NCI-H1092 treated with DMSO at 0.1 percent for 48 hours (cell line): ENCODE measurements around the gene ANKRD53.

ENCODE experiments used
- DNase-seq: peaks from one replicate; lab custom pipeline; 2025; lab: John Stamatoyannopoulos, UW

ANKRD53 gene, protein sequence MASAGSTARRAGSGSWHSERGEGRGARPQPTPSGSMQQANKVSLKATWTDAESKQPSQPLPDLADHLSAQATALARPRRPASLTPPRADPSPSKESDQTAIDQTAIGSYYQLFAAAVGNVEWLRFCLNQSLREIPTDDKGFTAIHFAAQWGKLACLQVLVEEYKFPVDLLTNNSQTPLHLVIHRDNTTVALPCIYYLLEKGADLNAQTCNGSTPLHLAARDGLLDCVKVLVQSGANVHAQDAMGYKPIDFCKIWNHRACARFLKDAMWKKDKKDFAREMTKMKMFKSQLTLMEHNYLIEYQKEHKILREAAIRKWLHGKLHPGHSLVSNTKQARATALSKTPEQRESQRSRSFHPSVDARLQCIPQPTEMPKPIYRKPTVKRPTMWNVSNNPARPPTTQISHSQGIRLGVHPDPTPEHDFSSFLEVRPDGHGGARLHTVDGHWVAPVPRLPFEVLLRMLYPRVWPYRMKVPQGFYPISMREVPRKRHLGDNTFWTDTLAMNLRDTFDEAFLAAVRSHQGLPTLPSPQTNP

DNA sequence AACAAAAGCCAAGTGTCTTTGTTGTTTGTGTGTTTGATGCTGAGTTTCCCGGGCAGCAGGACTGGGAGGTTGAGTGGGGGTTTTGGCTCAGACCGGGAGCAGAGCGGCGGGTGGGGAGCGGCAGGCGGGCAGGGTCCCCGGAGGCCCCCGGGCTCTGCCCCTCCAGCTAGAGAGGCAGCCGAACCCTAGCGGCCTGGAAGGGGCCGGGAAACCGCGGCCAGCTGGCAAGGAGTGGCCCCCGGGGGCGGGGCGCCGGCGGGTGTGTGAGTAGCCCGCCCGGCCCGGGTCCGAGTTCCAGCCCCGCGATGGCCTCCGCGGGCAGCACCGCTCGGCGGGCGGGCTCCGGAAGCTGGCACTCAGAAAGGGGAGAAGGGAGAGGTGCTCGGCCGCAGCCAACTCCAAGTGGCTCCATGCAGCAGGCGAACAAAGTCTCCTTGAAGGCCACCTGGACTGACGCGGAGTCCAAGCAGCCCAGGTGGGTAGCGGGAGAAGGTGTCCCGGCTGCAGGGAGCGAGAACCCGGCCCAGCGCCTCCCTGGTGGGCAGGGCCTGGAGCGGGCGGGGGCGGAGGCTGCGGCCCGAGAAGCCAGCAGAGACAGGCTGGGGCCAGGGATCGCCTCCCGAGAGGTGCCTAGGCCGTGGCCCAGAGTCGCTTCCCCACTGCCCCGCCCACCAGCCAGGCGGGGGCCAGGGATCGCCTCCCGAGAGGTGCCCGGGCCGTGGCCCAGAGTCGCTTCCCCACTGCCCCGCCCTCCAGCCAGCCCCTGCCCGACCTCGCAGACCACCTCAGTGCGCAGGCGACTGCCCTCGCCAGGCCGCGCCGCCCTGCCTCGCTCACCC, at the start of gene ANKRD53:
Gene ANKRD53 (plus strand): TSS at position 290 of the 839 bp plus-strand sequence. CDS start 16 bp downstream, at position 306.
- peak; percentile 34 for DNase-seq

DNA sequence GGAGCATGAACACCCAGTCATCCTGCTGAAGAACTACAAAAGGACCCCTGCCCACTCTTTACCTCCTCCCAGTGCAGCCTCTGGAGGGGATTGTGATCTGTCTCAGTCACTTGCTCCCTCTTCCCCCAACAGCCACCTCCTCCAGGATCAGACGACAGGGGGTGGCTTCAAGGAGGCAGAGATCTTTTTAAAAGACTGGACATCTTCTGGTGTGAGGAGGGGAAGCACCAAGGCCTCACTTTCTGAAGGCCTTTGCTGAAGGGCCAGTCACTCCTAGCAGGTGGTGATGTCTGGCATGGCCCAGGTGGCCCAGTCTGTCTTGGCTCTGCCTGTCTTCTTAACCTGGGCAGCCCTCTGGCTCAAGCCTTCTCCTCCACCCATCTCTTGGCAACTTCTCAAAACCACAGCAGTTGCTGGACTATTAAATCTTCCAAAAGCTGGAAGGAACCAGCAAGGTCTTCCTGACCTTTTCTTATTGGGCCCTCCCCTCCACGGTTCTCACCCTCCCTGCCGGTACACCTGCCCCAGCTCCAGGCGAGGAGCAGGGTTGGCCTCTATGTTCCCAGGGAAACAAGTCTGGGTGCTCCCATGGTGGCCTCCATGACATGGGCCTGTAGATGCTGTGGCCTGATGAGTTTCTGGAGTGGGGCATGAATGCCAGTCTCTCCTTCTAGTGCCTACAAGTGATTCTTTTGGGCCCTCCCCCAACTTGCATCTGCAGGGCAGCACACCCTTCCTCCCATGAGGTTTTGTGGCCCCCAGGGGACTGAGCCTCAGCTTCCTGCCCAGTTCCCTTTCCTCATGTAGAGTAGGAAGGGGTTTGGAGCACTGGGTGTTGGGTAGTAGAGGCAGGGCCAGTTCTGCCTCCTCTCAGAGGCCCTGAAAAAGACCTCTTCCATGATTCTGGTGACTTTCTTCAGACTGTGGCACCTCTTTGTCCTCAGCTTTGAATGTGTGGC, 47.8 kb upstream of the ANKRD53 start:
- DNase-seq: no peak

DNA sequence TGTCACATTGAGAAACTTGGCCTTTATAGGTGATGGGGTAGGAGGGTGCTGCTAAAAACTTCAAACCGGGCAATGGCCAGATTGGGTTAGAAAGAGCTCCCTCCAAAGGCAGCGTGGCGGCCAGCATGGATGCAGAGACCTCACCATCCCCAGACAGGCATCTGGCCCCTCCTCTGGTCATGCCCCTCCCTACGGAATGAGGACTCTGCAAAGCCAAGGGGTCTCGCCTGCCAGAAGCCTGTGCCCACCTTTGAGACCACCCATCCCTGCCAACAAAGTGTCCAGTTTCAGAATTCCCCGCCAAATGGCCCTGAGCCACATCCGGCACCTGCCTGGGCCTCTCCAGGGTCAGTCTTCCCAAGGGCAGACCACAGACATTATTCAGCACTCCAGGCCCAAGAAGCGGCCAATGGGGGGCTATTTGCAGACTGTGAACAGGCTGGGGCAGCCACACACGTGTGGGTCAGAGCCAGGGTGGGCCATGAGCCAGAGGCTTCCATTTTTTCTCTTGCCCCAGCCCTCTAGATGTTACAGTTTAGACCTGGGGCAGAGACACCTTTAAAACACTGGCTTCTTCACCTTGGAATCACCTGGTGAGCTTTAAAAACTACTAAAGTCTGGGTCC, 46.9 kb upstream of the ANKRD53 start:
- DNase-seq: no peak

DNA sequence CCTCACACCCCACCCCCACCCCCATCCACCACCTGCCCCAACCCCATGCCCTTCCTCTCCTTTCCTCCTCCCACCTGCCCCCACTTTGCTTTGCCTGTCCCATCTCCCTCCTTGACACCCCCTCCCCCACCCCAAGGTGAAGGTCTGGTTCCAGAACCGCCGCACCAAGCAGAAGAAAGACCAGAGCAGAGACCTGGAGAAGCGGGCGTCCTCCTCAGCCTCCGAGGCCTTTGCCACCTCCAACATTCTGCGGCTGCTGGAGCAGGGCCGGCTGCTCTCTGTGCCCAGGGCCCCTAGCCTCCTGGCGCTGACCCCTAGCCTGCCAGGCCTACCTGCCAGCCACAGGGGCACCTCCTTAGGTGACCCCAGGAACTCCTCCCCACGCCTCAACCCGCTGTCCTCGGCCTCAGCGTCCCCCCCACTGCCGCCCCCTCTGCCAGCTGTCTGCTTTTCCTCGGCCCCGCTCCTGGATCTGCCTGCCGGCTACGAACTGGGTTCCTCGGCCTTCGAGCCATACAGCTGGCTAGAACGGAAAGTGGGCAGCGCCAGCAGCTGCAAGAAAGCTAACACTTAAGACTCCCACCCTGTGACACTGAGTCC, 45.7 kb upstream of the ANKRD53 start:
- DNase-seq: no peak

DNA sequence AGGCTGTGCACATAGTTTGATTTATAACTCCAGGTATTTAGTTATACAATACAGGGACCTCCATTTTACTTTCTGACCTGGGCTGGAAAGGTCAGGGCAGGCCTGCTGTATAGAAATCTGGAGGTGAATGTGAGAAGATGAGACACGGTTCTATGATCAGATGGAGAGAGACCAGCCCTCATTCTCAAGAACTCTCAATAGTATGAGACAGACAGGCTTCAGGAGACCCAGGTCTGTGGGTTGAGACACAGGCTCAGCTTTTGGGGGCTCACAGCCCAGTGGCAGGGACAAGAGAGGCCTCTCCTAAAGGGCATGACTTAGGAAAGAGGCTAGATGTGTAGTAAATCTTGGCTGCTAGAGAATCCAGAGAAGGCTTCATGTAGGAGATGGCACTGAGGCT, 43.4 kb upstream of the ANKRD53 start:
- no peak for DNase-seq

DNA sequence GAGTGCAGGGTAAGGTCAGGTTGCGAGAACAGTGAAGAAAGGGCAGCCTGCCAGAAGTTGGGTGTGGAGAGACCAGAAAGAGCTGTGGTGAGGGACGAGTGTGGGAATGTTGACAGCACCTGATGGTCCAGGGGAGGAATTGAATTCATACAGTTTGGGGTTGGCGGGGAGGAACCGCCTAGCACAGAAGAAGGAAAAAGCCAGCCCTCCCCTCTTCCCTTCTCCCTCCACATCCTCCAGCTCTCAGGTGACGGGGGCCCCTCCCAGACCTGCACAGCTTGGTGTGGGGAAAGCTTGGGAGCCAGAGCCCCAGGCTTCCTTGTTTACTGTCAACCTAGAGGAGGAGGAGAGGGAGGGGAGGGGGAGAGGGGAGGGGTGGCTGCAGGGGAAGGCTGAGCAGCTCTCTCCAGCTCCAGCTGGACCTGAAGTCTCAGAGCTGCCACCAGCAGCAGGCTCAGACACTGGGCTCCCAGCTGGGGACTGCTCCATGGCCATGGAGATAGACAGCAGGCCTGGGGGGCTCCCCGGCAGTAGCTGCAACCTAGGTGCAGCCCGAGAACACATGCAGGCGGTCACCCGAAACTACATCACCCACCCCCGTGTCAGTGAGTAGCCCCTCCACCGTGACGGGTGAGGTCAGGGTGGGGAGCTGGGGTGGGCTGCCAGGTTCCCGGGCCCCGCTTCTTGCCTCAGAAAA, 42.8 kb upstream of the ANKRD53 start, which contains the start of gene ATP6V1B1:
Gene ATP6V1B1 (plus strand): TSS at position 433 of the 697 bp plus-strand sequence. CDS start 55 bp downstream, at position 488.
- no peak for DNase-seq

DNA sequence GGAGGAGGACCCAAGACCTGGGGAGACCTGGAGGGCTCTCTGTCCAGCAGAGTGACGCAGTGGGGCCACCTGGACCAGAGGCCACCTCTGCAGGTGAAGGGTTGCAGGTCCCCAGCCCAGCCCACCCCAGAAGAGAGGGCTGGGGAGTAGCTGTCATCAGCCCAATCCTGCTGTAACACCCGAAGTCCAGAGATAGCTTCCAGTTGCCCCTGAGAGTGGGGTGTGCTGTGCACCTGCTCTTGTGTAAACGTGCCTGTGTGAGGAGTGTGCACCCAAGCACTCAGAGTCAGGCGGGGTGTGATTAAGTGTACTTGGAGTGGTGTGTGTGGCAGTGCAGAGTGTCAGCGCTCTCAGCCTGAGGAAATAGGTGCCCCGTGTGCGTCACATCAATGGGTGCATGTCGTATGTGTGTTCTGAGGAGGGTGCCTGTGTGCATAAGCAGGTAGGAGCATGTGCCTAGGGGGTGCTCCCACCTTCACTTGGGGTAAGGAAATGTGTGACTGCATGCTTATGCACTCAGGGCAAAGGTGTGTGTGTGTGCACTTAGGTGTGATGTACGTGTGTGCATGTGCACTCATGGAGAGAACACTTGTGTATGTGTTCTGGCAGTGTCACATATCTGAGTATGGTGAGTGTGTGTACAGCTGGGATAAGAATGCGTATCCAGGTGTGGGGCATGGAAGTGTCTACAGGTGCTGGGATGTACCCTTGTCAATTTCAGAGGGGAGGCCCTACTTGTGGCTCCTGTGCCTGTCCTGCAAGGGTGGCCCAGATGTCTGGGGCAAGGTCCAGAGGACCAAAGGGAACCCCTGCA, 42.1 kb upstream of the ANKRD53 start:
- no peak for DNase-seq

DNA sequence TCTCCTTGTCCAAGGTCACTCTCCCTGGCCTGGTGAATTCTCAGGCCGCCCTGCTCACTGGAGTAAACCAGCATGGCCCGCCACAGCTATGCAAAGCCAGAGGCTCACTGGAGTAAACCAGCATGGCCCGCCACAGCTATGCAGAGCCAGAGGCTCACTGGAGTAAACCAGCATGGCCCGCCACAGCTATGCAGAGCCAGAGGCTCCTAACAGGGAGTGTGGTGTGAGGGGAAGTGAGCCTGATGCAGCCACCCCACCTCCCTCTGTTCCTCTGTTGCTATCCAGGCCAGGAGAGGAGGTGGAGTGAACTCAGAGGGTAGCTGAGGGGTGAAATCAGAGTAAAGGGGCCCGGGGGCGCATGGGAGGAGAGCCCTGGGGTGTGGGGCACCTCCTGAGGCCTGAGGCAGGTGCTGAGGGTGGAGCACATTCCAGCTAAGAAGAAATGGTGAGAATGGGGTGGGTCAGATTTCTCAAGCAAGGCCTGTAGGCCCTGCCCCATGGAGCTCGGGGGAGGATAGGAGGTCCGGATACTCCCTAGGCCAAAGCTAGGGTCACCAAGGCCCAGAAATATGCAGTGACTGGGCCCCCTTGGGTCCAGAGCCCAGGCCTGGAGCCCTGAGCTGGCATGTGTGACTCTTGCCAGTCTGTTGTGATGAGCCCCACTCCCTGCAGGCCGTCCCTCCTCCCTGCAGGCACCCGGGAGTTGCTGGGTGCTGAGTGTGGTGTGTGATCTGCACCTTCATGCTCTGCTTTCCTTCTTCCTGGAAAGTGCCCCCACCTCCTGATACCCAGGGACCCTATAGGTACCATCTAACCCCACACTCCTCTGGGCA, 41.2 kb upstream of the ANKRD53 start:
- DNase-seq: no peak

DNA sequence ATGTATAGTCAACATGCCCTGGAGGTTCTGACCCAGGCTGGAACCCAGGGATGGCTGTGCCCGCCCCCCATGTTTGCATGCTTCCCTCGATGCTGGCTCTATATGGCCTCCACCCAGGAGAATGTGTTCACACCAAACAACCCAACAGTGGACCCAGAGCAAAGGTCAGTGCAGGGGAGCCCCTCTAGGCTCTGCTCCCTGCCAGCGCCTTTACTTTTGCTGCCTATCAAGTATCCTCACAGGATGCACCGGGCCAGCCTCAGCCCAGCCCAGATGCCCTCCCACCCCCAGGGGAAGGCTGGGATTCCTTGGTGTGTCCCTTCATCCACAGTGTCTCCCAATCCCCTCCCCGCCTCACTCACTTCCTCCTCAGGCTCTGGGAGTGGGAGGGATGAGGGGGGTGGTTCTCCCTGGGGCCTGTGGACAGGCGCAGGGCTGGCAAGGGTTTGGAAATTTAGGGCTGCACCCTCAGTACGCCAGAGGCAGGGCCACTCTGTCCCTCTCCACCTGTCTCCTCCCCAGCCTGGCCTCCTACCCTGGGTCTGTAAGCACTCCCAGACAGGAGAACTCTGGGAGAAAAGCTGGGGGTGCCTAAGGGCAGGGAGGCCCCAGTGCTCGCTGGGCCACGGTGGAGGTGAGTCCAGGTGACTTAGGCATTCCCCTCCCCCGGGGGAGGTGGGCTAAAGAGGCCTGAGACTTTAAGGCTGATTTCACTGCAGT, 40.4 kb upstream of the ANKRD53 start:
- DNase-seq: no peak

DNA sequence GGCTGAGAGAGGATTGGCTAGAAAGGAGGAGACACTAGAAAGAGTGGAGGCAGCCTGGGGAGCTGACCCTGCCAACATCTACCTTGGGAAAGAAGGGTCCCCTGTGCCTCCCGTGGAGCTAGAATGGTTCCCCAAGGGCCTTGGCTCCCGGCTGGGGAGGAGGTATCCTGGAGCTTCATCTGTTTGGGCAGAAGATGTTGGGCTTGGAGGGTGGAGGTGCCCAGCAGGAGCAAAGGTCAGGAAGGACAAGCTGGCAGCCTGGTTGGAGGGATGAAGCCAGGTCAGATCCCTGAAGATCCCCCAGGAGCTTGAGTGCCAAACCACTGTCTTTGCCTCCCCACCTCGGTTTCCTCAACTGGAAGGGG, 39.9 kb upstream of the ANKRD53 start:
- DNase-seq: no peak

DNA sequence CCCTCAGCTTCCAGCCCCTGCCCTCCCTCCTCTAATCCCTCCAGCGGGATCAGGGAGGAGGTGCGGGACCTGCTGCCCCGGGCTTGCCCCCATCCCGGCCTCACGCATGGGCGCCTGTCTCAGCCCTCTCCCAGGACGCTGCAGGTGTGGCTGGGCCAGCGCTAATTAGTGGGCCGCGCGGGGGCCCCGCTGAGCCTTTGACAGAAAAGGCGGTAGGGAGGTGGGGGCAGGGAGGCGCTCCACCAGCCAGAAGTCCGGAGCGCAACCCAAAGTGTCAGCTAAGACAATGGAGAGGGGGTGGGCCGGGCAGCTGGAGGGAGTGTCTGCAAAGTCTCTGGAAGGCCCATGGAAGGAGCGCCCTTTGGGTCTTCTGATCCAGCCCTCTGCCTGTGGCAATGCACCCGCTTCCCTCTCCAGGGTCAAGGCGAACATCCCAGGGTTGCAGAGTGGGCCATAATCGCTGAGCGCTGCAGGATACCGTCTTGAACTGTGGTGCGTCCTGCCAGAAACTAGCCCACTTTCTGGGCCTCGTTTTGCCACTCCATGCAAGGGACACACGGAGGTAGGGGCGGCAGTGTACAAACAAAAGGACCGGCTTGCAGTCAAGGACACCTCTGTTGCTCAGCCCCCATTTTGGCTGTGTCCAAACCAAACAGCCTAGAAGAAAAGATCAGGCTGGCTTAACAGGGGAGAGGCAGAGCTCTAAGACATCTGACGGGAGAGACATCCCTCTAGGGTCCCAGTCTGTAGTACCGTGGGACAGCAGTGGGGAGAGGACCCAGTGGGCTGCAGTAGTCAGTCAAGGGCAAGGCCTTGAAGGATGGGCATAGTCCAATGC, 39.2 kb upstream of the ANKRD53 start:
- no peak for DNase-seq

DNA sequence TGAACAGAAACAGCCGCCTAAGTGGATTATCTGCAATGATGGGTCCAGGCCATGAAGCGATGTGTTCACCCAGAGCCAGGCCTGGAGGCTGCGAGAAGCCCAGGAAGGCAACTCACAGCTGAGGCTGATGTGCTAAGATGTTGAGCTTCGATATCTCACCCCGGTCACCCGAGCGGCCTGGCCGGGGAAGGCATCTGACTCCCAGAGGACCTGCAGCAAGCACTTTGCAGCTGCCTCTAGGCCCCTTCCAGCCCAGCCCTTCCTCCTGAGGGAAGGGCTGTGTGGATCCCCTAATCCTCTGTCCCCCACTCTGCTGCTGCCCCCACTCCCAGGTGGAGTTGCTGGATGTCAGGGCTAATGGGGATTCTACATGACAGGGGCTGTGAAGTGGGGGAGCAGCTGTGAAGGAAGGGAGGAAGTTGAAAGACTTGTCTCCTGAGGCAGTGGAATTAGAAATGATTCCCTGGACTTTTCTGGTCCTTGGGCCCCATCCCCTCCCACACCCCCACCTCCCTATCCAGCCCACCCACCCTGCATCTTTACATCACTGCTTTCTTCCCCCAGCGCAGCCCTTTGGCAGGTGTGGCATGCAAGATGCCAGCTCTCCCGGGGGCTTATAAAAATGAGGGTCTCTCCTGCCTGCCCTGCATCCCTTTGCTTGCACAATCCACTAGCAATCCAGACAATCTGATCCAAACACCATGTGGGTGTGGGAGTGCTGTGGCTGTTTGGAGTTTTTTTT, 38.4 kb upstream of the ANKRD53 start:
- DNase-seq: no peak

DNA sequence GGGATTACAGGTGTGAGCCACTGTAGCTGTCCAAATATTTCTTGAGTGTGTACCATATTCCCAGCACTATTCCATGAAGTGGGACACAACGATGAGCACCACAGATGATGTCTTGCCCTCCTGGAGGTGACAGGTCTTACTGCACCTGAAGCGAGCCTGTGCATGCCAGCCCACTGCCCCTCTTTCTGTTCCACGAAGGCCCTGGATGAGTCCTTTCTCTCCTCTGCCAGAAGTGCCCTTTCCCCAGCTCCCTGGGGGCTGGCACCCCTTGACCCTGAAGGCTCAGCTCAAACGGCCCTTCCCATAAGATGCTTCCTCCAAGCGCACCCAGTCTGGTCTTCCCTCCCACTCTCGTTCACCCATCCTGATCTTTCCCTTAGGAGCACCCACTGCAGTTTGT, 37.2 kb upstream of the ANKRD53 start:
- DNase-seq: no peak

DNA sequence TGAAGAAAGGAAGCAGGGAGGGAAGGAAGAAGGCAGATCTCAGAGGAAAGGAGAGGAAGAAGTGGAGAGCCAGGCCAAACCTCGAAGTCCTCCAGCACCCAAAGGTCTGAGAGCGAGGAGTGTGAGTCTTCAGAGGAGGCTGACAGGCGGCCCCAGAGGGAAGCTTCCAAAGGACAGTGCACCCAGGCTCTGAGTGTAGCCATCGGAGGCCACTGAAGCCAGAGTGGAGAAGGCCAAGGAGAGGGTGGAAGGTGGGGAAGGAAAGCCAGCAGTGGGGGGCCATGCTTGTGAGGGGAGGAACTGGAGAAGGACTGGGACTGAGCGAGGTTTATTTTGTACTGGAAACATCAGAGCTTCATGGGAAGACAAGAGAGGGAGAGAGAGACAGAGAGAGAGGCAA, 36.7 kb upstream of the ANKRD53 start:
- no peak for DNase-seq

DNA sequence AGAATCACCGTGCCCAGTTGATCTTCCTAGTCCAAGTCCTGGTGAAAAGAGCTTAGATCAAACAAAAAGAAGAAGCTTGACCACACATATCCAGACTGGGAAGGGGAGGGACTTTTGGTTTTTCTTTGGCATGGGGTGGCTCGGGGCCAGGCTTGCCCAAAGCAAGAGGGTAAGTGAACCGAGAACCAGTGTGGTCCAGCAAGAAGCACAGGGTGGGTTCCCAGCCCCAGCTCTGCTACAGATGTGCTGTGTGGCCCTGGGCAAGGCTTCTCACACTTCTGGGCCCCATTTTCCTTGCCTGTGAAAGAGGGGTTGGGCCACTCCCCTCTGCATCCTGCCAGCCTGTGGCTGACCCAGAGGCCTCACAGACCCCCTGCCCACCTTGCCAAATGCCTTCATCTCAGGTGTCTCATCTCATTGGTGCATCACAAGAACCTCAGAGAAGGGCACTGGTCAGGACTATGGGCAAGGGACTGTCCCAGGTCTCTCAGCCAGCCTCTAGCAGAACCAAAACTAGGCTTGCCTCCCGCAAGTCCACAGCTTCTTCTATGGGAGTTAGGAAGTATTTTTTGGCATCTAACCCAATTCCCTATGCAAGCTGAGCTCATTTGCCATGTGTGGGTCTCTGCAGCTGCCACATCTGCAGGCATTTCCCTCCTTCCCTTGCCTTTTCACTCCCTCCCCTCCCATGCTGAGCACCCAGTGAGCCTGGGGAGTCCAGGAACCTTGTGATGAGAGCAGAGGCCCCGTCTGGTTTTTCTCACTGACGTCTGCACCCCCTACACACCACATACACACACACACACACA, 35.8 kb upstream of the ANKRD53 start:
- no peak for DNase-seq
